NOMO-1 treated with dmso at 0.1 percent for 144 hours (cell line): Measurements from ENCODE around the gene RAPGEF4.
A peak's percentile ranks its signal among the peaks of the same experiment; 100 is the strongest.

Experiments
- DNase-seq: peaks from one replicate; lab custom pipeline; 2025; ENCODE audit not compliant: unreplicated experiment; lab: John Stamatoyannopoulos, UW

The RAPGEF4 gene

GRCh38 chr2:172821370-172822338, 86.0 kb downstream of the RAPGEF4 start:
- DNase-seq = no peak

GRCh38 chr2:172822585-172822984, 86.9 kb downstream of the RAPGEF4 start:
- no peak for DNase-seq

GRCh38 chr2:172823261-172823850, 87.7 kb downstream of the RAPGEF4 start:
- no peak for DNase-seq

- no peak for DNase-seq
Observed at GRCh38 chr2:172826522-172826921, 90.9 kb downstream of the RAPGEF4 start.

GRCh38 chr2:172829229-172829628, 93.6 kb downstream of the RAPGEF4 start:
- DNase-seq = no peak

- no peak for DNase-seq
Observed at GRCh38 chr2:172830482-172830881, 94.8 kb downstream of the RAPGEF4 start.

GRCh38 chr2:172833898-172834297, 98.3 kb downstream of the RAPGEF4 start:
- no peak for DNase-seq

GRCh38 chr2:172834881-172835280, 99.2 kb downstream of the RAPGEF4 start:
- DNase-seq = no peak

- peak; percentile 2 for DNase-seq
Observed at GRCh38 chr2:172836347-172836821, 100.7 kb downstream of the RAPGEF4 start.

- no peak for DNase-seq
Observed at GRCh38 chr2:172836827-172837226, 101.2 kb downstream of the RAPGEF4 start.

GRCh38 chr2:172839446-172839845, 103.8 kb downstream of the RAPGEF4 start:
- DNase-seq = no peak

- DNase-seq = no peak
Observed at GRCh38 chr2:172842511-172843265, 107.0 kb downstream of the RAPGEF4 start.

- DNase-seq = no peak
Observed at GRCh38 chr2:172843266-172843582, 107.6 kb downstream of the RAPGEF4 start.

GRCh38 chr2:172843902-172844715, 108.5 kb downstream of the RAPGEF4 start:
- no peak for DNase-seq

- DNase-seq = no peak
Observed at GRCh38 chr2:172845028-172845630, 109.5 kb downstream of the RAPGEF4 start.

GRCh38 chr2:172846551-172846950, 110.9 kb downstream of the RAPGEF4 start:
- DNase-seq = no peak

GRCh38 chr2:172847188-172847587, 111.5 kb downstream of the RAPGEF4 start:
- DNase-seq = no peak

GRCh38 chr2:172848519-172848918, 112.9 kb downstream of the RAPGEF4 start:
- no peak for DNase-seq

GRCh38 chr2:172849519-172850217, 114.0 kb downstream of the RAPGEF4 start:
- no peak for DNase-seq

- no peak for DNase-seq
Observed at GRCh38 chr2:172855588-172855987, 119.9 kb downstream of the RAPGEF4 start.
